22Rv1 (cell line): ENCODE results near the gene ACLY.

ENCODE experiments used
- ZFX ChIP-seq: fragments of 450-650 bp; IDR thresholded peaks from 2 replicates; pipeline ENCODE4 v1.6.1; 2017; ENCODE audit warnings: antibody characterized with exemption, borderline replicate concordance
- TF ChIP-seq, protein P1 (sequence below): fragments of 450-650 bp; IDR thresholded peaks from 2 replicates; pipeline ENCODE4 v1.5.1; 2017; ENCODE audit warnings: mild to moderate bottlenecking

- TF ChIP-seq, protein P1, sequence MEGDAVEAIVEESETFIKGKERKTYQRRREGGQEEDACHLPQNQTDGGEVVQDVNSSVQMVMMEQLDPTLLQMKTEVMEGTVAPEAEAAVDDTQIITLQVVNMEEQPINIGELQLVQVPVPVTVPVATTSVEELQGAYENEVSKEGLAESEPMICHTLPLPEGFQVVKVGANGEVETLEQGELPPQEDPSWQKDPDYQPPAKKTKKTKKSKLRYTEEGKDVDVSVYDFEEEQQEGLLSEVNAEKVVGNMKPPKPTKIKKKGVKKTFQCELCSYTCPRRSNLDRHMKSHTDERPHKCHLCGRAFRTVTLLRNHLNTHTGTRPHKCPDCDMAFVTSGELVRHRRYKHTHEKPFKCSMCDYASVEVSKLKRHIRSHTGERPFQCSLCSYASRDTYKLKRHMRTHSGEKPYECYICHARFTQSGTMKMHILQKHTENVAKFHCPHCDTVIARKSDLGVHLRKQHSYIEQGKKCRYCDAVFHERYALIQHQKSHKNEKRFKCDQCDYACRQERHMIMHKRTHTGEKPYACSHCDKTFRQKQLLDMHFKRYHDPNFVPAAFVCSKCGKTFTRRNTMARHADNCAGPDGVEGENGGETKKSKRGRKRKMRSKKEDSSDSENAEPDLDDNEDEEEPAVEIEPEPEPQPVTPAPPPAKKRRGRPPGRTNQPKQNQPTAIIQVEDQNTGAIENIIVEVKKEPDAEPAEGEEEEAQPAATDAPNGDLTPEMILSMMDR: no peak
- TF ChIP-seq ZFX: no peak
Measured at GRCh38 chr17:41914358-41914766, 4.4 kb downstream of the ACLY start.
